NOMO-1 treated with DMSO at 0.1 percent for 48 hours (cell line): Measurements from ENCODE around the gene ECE2.

Source experiments
- DNase-seq: peaks from one replicate; lab custom pipeline; 2025; ENCODE audit not compliant: unreplicated experiment; lab: John Stamatoyannopoulos, UW

ECE2 gene

GRCh38 chr3:184275961-184276910, at the start of gene ECE2:
Gene ECE2 (plus strand): TSS chr3:184276022. CDS start chr3:184276154, 132 bp downstream.
- DNase-seq, result no peak

GRCh38 chr3:184227481-184227935, 48.3 kb upstream of the ECE2 start:
- no peak for DNase-seq

- DNase-seq, result no peak
Observed at GRCh38 chr3:184228376-184229137, 47.3 kb upstream of the ECE2 start.

GRCh38 chr3:184229394-184230080, 46.3 kb upstream of the ECE2 start, which contains the start of gene VWA5B2:
Gene VWA5B2 (plus strand): TSS chr3:184229585. CDS start chr3:184230529, 944 bp downstream.
- peak; percentile 64 for DNase-seq

GRCh38 chr3:184230081-184230602, 45.7 kb upstream of the ECE2 start:
- DNase-seq, result no peak

GRCh38 chr3:184230603-184231528, 45.0 kb upstream of the ECE2 start:
- DNase-seq, result no peak

GRCh38 chr3:184231671-184232070, 44.2 kb upstream of the ECE2 start:
- DNase-seq, result no peak

- no peak for DNase-seq
Observed at GRCh38 chr3:184233127-184233843, 42.5 kb upstream of the ECE2 start.

- DNase-seq, result no peak
Observed at GRCh38 chr3:184234224-184234623, 41.6 kb upstream of the ECE2 start.

- no peak for DNase-seq
Observed at GRCh38 chr3:184234671-184235380, 41.0 kb upstream of the ECE2 start.

- no peak for DNase-seq
Observed at GRCh38 chr3:184235381-184236032, 40.3 kb upstream of the ECE2 start.

- DNase-seq, result no peak
Observed at GRCh38 chr3:184236033-184236410, 39.8 kb upstream of the ECE2 start.

- DNase-seq, result no peak
Observed at GRCh38 chr3:184236636-184237035, 39.2 kb upstream of the ECE2 start.

GRCh38 chr3:184237211-184237610, 38.6 kb upstream of the ECE2 start:
- DNase-seq, result no peak

GRCh38 chr3:184237807-184238206, 38.0 kb upstream of the ECE2 start:
- DNase-seq, result no peak

GRCh38 chr3:184238246-184238818, 37.5 kb upstream of the ECE2 start:
- DNase-seq, result no peak

GRCh38 chr3:184239221-184239620, 36.6 kb upstream of the ECE2 start:
- DNase-seq, result no peak

GRCh38 chr3:184239708-184240107, 36.1 kb upstream of the ECE2 start:
- DNase-seq, result no peak
